Astrocyte of the spinal cord (primary cell): ENCODE results near the gene SH3BP5.

ENCODE experiments used
- DNase-seq: peaks from one replicate; pipeline ENCODE4 v3.0.0; 2011; ENCODE audit warnings: low read depth, low spot score
- H3K4me3 ChIP-seq: 2 replicates; pipeline ENCODE4 v1.5.1; 2011; ENCODE audit warnings: low read depth, mild to moderate bottlenecking, low read length, moderate library complexity
- CTCF ChIP-seq: IDR thresholded peaks from 2 replicates; pipeline ENCODE4 v1.5.1; 2012; ENCODE audit warnings: low read depth, mild to moderate bottlenecking, low read length, inconsistent platforms
- in situ Hi-C: cut with HindIII; loops from 2 replicates; pipeline ENCODE4 v1.10.0; 2017; ENCODE audit warnings: low sequenced_read_pairs

SH3BP5 gene

GRCh38 chr3:15253023-15253697 is 79.2 kb downstream of the SH3BP5 start:
- no peak for DNase-seq
- no peak for TF ChIP-seq CTCF
- in situ Hi-C loops = no loop called here
- H3K4me3 ChIP-seq = no peak overlapping the region

GRCh38 chr3:15246186-15246585 is 86.2 kb downstream of the SH3BP5 start:
- TF ChIP-seq CTCF = no peak

GRCh38 chr3:15243822-15244482 is 88.4 kb downstream of the SH3BP5 start:
- in situ Hi-C loops = no loop called here
- no peak for TF ChIP-seq CTCF
- no peak for DNase-seq
- no peak overlapping the region for H3K4me3 ChIP-seq

More at GRCh38 chr3:15246186-15246585, 86.2 kb downstream of the SH3BP5 start:
- H3K4me3 ChIP-seq = no peak overlapping the region
- in situ Hi-C loops = no loop called here
- DNase-seq = no peak

GRCh38 chr3:15241341-15241740 is 91.0 kb downstream of the SH3BP5 start:
- in situ Hi-C loops = no loop called here
- DNase-seq = no peak
- TF ChIP-seq CTCF = peak; percentile 40
- no peak overlapping the region for H3K4me3 ChIP-seq

GRCh38 chr3:15229262-15229661 is 103.1 kb downstream of the SH3BP5 start:
- H3K4me3 ChIP-seq = no peak overlapping the region
- in situ Hi-C loops = no loop called here
- no peak for DNase-seq
- TF ChIP-seq CTCF = no peak

- no peak for TF ChIP-seq CTCF
- H3K4me3 ChIP-seq = no peak overlapping the region
- DNase-seq = no peak
- in situ Hi-C loops = no loop called here
These were observed 104.2 kb downstream of the SH3BP5 start for GRCh38 chr3:15228147-15228546.
